ENCODE data around the gene DDX60.
"Not testable (repeated sequence)": the region's sequence is repeated elsewhere in the genome, so short reads cannot be mapped to it uniquely, and the experiment has no call there.

Gene DDX60

DNA sequence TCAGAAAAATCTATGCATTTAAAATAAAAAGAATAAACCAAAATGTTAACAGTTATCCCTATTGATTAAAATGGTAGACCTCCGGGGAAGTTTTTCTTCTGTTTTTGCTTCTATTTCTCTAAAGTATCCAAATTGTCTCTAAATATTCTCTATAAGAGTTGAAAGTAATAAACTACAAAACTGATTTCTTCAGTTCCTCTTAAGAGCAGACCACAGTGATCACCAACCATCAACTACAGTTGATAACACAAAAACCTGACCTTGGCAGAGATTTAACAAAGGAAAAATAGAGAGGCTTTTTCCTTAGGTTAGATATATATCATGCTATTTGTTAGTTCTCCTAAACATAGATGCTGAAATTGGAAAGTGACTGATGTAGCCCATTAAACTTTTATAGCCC, 27.3 kb downstream of the DDX60 start:
- DNase-seq (ENCODE audit: low spot score) = no peak

GRCh38 chr4:168285850-168286249, 32.7 kb downstream of the DDX60 start:
- not testable (repeated sequence) for DNase-seq (ENCODE audit: low spot score)

DNA sequence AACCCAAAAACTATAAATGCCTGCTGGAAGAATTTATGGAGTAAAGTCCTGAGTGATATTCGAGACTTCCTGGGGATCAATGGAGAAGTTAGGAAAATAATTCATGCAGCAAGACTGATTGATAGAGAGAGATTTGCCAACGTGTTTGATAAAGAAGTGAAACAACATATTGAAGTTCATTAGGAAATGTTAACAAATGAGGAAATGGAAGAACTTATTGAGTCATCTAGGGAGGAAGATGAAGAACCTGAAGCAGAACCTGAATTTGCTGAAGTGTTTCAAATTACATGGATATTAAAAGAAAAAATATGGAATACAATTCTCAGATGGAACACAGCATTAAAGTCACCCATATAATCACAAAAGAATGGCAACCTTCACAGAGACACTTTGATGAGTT, 39.0 kb downstream of the DDX60 start:
- DNase-seq (ENCODE audit: low spot score) = no peak

GRCh38 chr4:168275836-168276235, 42.7 kb downstream of the DDX60 start:
- DNase-seq (ENCODE audit: low spot score) = no peak

- DNase-seq (ENCODE audit: low spot score) = no peak
These were observed 43.7 kb downstream of the DDX60 start for GRCh38 chr4:168274871-168275270.

DNA sequence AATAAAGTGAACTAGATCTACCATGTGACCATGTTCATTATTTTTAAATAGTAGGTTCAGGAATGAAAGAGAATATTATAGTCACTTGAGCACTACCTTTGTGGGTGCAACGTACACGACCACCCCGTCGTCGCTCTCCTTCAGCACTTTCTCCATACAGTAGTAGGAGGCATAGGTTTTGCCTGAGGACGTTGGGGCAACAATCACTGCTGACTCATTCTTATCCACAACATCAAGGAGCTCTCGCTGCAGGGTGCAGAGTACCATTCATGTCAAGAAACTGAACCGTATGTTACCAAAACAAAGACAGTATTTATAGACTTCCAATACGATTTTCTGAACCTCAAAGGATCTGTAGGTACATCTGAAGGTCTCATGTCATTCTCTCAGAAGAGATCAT, 44.7 kb downstream of the DDX60 start:
- DNase-seq (ENCODE audit: low spot score) = no peak

DNA sequence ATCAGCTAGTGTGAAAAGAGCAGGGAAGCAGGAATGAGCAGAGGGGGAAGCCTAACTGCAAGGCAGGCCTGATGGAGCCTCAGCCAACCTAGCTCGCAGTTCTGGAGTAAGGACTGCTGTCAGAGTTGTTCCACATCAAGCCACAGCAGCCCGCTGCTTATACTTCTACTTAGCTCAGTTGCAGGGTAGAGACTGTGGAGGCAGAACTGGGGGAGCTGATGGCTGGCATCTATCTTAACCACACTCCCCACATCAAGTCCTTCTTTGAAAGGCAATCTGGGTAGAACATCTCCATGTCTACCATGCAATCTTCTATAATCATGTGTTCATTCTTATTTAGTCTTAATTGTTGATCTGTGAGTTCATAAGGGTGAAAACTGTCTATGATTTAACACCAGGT, 46.1 kb downstream of the DDX60 start:
- DNase-seq (ENCODE audit: low spot score) = no peak

DNA sequence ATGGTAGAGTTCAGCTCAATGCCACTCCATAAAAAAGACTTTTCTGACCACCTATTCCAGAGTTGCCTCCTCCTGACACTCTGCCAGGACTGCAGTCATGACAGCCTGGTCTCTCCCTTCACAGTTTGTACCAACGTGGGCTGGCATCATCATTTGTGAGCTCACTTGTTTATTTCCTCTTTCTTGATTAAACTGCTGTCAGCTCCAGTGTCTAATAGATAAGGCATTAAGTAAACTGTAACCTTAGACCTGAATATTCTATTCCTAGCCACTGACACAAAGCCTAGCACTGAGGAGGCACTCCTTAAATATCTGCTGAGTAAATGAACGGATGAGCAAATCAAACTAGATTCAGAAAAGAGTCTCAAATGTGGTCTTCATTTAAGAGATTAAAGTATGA, 48.7 kb downstream of the DDX60 start:
- DNase-seq (ENCODE audit: low spot score) = no peak

DNA sequence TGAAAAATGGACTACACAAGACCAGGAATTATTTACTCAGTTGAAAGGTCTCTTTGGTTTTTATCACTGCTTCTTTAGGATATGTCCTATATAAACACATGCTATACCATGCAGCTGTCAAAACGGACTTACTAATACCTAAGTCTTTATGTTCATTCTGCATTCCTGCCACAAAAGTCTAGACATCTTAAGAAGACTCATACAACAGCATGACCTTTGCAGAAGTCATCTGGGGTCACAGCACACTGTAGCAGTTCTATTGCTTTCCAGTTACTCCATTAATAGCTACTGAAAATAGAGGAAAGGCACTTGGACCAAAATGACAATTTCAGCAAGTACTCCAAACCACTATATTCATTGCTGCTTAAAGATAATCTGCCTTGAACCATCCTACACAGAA, 53.2 kb downstream of the DDX60 start:
- no peak for DNase-seq (ENCODE audit: low spot score)

GRCh38 chr4:168264903-168265302, 53.6 kb downstream of the DDX60 start:
- DNase-seq (ENCODE audit: low spot score) = no peak

DNA sequence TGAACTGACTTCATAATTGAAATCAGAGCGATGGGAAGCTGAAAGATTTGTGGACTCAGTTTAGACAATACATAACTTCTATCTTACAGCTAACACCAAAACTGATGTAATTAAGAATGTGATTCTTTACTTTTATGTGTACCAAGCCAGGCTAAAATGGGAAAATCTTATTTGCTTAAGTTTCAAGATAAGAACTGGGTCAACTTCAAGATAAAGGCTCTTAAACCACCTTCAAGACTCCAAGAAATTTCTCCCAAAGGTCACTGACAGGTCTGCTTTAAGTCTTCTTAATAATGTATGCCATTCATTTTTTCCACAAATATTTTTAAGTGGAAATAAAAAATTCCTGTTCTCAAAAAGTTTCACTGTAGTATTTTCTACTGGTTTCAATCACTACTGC, 55.5 kb downstream of the DDX60 start:
- DNase-seq (ENCODE audit: low spot score) = no peak

GRCh38 chr4:168259096-168259495, 59.5 kb downstream of the DDX60 start:
- DNase-seq (ENCODE audit: low spot score) = no peak

DNA sequence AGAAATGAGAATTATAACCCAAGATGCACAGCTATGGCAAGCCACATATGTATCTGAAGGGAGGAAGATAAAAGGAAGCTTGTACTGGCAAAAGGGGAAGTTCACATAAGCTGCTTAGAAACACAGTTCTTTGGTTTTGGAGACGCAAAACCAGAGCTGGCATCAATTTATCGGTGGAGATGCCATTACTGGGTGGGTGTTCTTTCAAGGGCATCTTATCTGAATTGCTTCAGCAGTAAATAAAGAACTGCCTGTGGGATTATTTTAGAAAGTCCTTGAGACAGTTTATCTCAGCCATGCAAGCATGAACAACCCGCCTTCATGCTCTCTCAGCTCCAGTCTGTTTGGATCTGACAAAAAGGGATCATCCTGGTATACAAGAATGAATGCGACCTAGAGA, 60.8 kb downstream of the DDX60 start:
- no peak for DNase-seq (ENCODE audit: low spot score)

GRCh38 chr4:168248176-168248710, 70.3 kb downstream of the DDX60 start:
- no peak for DNase-seq (ENCODE audit: low spot score)

- DNase-seq (ENCODE audit: low spot score) = no peak
These were observed 70.9 kb downstream of the DDX60 start for GRCh38 chr4:168247603-168248002.

GRCh38 chr4:168241953-168242352, 76.6 kb downstream of the DDX60 start:
- no peak for DNase-seq (ENCODE audit: low spot score)

DNA sequence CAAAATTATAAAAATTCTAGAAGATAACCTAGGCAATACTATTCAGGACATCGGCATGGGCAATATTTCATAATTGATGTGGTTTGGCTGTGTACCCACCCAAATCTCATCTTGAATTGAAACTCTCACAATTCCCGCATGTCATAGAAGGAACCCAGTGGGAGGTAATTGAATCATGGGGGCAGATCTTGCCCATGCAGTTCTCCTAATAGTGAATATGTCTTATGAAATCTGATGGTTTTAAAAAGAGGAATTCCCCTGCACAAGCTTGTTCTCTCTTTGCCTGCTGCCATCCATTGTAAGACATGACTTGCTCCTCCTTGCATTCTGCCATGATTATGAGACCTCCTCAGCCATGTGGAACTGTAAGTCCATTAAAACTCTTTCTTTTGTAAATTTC, 77.7 kb downstream of the DDX60 start:
- no peak for DNase-seq (ENCODE audit: low spot score)

GRCh38 chr4:168221301-168221700, 97.3 kb downstream of the DDX60 start:
- no peak for DNase-seq (ENCODE audit: low spot score)

DNA sequence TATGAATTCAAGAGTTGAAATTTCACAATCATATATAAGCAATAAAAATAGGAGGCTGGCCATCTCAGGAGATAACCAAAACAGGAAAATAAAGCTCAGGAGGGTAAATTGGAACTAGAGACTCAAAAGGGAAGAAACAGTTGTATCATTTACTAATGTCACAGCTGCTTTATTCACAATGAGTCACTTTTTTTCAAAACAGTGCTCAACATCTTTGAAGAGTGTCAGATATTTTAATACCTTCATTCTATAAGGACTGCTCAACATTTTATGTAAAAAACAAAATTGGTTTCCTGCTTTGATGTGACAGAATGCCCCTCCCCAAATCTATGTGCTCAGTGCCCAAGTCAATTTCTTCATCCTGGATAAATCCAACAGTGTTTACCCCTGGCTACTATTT, 97.7 kb downstream of the DDX60 start:
- no peak for DNase-seq (ENCODE audit: low spot score)

DNA sequence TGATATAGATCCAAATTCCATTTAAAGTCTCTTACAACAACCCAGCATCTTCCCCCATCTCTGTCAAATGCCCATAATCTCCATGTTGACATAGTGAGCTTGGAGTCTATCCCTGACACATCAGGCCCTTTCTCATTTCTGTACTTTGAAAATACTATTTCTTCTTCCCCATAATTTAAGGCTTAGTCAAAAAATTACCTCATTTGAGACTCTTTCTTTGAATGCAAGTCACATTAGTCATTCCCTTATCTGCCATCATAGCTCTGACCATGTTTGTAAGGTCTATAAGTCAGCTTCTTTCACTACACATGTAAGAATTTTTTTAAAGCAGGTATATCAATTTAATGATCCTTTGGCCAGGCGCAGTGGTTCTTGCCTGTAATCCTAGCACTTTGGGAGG, 99.9 kb downstream of the DDX60 start:
- no peak for DNase-seq (ENCODE audit: low spot score)

GRCh38 chr4:168213511-168213910, 105.0 kb downstream of the DDX60 start:
- not testable (repeated sequence) for DNase-seq (ENCODE audit: low spot score)

- no peak for DNase-seq (ENCODE audit: low spot score)
These were observed 105.9 kb downstream of the DDX60 start for GRCh38 chr4:168212656-168213055.

DNA sequence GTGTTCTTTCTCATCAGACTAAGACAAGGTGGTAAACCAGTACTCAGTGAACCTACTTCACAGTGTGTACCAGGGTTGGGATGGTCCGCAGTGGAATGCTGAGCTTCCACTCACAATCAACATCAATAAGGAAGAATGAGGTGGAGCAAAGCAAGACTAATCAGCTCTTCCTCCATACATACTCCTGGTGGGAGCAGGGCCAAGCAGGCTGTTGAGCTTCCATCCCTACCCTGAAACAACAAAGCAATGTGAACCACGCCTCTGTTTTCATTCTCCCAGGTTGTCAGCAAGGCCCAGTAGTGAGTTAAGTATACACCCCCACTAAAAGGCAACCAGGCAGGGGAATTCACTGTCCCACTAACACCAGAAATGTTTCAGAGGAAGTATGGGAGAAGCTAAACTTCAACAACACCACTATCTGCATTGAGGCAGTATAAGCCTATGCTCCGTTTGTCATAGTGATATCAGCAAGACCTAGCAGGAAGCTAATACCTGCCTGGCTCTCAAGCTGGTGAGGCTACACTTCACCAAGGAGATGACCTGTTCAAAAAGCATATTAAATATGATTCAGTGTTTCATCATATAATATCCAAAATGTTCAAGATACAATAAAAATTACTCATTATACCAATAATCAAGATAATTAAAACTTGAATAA, 109.5 kb downstream of the DDX60 start:
- no peak for DNase-seq (ENCODE audit: low spot score)

DNA sequence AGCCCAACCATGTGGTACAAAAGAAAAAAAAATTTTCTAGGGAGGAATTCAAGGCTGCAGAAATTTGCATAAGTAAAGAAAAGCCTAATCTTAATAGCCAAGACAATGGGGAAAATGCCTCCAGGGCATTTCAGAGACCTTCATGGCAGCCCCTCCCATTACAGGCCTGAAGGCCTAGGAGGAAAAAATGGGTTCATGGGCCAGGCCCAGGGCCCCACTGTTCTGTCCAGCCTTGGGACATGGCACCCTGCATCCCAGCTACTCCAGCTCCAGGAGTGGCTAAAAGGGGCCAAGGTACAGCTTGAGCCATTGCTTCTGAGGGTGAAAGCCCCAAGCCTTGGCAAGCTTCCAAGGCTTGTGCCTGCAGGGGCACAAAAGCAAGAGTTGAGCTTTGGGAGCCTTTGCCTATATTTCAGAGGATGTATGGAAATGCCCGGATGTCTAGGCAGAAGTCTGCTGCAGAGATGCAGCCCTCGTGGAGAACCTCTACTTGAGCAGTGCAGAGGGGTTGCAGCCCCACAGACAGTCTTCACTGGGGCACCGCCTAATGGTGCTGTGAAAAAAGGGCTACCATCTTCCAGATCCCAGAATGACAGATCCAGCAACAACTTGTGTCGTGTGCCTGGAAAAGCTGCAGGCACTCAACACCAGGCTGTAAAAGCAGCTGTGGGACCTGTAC, 115.2 kb downstream of the DDX60 start:
- no peak for DNase-seq (ENCODE audit: low spot score)
